GM18858 (cell line): ENCODE results near the gene SIRT2.
A peak's percentile ranks its signal among the peaks of the same experiment; 100 is the strongest.
"Not testable (repeated sequence)": the region's sequence is repeated elsewhere in the genome, so short reads cannot be mapped to it uniquely, and the experiment has no call there.

ENCODE experiments used
- ATAC-seq: cut with Tn5 transposase; IDR thresholded peaks from one replicate; pipeline ENCODE4 v1.9.1; 2021; ENCODE audit not compliant: unreplicated experiment

SIRT2 gene

DNA sequence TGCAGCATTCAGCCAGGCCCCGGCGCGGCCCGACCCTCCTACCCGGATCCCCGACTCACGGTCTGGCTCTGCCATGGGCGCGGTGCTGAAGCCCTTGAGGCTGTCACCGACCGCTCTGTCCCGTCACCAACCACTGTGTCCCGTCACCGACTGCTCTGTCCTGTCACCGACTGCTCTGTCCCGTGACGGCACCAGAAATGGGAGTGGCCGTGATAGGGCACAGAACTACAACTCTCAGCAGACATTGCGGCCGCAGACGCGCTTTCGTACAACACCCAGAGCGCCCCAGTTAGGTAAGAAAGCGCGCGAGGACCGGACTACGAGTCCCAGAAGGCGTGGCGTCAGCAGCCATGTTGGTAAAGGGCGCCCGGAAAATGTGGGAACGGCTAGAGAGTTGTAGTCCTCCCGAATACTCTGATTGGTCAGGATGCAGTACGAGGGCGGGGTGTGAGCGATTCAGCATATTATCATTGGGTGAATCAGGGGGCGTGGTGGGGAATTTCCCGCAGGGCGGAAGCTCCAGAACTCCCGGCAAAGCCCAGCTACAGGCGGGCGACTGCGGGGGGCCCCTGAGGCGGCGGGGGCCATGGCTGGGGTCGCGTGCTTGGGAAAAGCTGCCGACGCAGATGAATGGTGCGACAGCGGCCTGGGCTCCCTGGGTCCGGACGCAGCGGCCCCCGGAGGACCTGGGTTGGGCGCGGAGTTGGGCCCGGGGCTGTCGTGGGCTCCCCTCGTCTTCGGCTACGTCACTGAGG is at the start of gene SIRT2, which contains the start of gene NFKBIB:
TSS of gene SIRT2 (minus strand) at position 172 of the 755 bp plus-strand sequence. CDS start at position 75, 97 bp downstream.
TSS of gene NFKBIB (plus strand) at position 523 of the 755 bp plus-strand sequence. CDS start at position 587, 64 bp downstream.
- peak; percentile 83 for ATAC-seq

DNA sequence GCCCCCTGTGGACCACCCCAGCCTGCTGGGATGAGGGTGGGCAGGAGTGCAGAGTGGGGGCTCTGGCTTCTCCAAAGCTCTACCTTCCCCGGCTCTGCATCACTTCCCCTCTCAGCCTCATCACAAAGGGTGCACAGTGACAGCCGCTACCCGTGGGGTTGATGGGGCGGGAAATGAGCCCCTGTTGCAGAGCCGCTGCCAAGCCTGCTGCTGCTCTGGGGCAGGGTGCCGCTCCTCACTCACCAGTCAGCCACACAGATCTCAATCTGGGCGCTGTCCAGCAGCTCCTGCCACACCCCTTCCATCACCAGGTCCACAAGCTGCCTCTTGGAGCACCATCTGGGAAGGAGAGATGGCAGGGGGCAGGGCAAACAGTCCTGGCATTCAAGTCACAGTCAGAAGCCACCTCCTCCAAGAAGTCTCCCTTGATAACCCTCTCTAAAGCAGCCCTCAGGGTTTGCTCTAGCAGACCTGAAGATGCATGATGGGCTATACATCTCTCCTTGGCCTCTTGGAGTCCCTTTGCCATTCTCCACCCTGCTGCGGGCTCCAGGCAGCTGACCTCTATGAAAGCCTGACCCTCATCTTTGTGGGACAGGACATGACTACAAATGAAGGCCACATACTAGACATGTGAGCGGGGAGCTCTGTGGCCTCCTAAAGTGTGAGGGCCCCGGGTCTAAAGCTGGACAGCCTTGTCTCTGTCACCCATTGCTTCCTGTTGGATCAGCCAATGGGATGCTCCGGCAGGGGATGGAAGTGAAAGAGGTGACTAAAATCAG is 47.0 kb upstream of the SIRT2 start:
- ATAC-seq, result no peak

DNA sequence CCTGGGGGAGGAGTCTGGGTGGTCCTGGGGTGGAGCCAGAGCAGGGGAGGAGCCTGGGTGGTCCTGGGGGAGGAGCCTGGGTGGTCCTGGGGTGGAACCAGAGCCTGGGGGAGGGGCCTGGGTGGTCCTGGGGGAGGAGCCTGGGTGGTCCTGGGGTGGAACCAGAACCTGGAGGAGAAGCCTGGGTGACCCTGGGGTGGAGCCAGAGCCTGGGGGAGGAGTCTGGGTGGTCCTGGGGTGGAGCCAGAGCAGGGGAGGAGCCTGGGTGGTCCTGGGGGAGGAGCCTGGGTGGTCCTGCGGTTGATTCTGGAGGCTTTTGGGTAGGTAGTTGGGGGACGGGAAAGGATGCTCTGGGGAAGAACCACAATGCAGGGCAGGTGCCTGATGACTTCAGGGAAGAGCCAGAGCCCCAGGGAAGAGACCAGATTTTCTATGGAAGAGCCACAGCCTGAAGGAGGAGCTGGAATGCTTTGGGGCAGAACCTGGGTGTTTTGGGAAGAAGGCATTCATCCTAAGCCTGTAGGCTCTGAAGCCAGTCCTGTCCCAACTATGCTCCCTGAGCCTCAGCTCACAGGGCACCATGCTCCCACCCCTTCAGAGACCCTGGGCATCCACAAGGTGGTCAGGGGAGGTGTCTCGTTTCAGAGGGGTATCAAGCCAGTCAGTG is 46.3 kb upstream of the SIRT2 start:
- no peak for ATAC-seq

DNA sequence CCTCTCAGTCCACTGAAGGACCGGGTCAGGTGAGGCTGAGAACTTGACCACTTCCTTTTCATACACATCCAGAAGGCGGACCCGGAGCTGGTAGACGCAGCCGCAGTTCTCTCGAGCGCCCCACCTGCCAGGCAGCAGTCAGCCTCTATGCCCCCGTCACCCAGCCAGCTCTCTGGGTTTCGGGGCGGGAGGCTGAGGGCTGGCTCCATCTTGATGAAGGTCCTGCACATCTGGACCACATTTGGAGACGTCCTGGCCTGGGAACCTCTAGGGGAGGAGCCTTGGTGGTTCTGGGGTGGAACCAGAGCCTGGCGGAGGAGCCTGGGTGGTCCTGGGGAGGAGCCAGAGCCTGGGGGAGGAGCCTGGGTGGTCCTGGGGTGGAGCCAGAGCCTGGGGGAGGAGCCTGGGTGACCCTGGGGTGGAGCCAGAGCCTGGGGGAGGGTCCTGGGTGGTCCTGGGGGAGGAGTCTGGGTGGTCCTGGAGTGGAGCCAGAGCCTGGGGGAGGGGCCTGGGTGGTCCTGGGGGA is 45.6 kb upstream of the SIRT2 start:
- no peak for ATAC-seq

DNA sequence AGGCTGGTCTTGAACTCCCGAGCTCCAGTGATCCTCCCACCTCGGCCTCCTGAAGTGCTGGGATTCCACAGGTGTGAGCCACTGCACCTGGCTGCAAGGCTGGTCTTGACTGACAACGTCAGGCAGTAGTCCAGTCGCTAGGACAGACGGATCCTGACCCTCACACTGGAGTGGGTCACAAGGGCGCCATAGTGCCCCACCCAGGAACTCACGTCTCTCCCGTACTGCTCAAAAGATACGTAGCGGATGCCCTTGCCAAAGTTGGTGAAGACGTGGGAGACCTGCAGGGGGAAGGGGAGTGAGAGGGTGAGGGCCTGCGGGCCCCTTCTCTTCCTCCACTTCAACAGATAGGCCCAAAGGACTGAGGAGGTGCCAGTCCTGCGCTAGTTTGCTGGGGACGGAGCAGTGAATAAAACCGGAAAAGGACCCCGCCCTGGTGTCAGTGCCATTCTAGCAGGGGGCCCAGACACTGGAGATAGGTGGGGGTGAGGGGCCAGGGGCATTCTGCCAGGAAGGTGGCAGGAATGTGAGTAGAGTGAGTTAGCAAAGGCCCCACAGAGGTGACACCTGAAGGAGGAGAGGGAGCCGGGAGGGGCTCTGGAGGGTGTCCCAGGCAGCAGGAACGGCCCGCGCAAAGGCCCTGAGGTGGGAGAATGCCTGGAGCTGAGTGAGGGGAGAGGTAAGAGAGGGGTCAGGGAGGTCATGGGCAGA is 43.2 kb upstream of the SIRT2 start:
- no peak for ATAC-seq

DNA sequence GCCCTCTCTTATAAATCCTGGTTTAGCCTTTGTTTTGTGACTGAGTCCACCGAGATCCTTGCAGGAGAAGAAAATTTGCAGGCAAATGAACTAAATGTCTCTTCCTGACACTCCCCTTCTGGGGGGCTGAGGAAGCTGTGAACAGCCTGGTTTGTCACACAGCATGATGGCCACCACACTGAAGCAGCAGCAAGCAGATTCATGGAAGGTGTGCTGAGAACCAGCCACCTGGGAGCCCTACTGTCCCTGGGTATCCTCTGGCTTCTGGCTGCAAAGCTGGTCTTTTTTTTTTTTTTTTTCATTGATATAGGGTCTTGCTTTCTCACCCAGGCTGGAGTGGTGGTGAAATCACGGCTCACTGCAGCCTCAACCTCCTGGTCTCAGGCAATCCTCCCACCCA is 42.6 kb upstream of the SIRT2 start:
- no peak for ATAC-seq

DNA sequence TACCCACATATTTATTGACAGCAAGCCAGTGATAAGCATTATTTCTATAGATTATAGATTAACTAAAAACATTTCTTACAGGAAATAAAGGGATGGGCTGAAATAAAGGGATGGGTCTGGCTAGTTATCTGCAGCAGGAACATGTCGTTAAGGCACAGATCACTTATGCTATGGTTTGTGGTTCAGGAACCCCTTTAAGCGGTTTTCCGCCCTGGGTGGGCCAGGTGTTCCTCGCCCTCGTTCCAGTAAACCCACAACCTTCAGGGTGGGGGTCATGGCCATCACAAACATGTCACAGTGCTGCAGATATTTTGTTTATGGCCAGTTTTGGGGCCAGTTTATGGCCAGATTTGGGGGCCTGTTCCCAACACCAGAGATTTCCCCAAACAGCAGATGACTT is 42.0 kb upstream of the SIRT2 start:
- ATAC-seq, result not testable (repeated sequence)

DNA sequence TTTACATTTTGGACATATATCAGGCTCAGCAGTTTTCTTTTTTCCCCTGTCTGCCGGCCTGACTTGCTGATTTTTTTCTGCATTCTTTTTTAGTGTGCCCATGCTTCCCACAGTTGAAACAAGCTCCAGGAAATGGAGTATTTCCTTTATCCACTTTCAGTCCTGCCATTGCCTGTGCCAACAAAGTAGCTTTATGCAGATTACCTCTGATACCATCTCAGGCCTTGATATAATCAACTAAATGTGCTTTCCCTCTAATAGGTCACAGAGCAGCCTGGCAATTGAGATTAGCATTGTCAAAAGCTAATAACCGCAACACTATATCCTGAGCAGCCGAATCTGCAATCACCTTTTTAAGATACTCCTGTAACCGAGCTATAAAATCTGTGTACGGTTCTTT is 40.5 kb upstream of the SIRT2 start:
- no peak for ATAC-seq

DNA sequence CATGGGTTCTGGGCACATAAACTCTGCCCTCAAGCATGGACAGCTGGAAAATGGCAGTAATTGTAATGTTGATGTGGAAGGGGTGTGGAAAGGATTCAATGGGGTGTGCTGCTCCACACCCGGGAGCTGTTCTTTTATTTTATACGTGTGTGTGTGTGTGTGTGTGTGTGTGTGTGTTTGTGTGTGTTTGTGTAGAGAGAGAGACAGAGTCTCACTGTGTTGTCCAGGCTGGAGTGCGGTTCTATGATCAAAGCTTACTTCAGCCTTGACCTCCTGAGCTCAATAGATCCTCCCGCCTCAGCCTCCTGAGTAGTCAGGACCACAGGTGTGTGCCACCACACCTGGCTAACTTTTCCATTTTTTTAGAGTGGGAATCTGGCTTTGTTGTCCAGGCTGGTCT is 34.1 kb upstream of the SIRT2 start:
- ATAC-seq, result no peak

DNA sequence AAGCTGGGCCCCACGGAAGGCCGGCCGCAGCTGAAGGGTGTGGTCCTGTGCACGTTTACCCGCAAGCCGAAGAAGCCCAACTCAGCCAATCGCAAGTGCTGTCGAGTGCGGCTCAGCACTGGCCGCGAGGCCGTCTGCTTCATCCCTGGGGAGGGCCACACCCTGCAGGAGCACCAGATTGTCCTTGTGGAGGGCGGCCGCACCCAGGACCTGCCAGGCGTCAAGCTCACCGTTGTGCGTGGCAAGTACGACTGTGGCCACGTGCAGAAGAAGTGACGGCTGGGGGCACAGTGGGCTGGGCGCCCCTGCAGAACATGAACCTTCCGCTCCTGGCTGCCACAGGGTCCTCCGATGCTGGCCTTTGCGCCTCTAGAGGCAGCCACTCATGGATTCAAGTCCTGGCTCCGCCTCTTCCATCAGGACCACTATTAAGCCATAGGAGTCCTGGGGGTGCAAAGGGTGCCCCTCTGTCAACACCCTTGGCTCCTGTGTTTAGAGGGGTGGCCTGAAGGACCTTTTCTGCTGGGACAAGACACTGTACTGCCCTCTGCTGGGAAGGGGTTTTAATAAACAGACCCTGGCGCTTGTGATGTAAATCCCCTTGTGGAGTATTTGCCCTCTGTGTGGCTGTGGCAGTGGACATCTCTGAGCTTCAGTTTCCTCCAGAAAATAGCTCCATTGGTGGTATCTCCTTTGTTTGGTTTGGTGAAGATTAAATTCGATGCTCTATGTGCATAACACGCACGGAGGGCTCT is 33.2 kb upstream of the SIRT2 start:
- no peak for ATAC-seq

DNA sequence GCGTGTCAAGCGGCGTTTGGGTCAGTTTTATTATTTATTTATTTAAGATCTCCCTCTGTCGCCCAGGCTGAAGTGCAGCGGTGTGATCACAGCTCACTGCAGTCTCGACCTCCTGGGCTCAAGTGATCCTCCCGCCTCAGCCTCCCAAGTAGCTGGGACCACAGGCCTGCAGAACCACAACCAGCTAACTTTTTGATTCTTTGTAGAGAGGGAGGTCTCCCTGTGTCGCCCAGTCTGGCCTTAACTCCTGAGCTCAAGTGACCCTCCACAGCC is 32.0 kb upstream of the SIRT2 start:
- no peak for ATAC-seq

DNA sequence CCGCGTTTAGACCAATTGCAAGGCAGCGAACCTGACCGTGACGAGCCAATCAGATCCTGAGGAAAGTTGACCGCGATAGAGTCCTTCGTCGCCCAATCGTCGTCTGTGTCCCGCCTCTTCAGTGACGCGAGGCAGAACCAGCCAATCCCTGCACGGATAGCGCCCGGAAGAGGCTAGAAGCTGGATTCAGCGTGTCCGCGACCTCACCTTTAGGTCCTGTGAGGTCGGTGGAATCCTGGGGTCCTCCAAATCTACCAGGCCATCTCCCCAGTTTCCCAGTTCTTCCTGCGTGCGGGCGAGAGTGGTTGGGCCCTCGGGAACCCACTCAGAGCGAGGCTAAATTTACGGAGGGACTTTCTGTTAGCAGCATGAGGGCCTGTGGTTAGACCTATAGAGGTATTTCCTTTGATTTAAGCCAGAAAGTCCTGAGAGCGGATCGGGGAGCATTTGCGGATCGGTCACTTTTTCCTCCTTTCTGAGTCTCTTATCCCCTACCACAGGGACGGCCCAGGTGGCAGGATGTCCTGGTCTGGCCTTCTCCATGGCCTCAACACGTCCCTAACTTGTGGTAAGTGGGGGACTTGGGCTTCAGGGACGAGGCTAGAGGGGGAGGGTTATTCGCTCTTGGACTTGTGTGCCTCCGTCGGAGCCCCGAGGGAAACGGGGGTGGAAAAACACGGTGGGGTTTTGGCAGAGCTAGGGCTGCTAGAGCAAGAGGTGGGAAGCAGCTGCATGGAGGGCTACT is 31.5 kb upstream of the SIRT2 start, which contains the start of gene MRPS12:
TSS of gene MRPS12 (plus strand) at position 169 of the 745 bp plus-strand sequence. CDS start at position 520, 351 bp downstream.
- peak; percentile 80 for ATAC-seq

DNA sequence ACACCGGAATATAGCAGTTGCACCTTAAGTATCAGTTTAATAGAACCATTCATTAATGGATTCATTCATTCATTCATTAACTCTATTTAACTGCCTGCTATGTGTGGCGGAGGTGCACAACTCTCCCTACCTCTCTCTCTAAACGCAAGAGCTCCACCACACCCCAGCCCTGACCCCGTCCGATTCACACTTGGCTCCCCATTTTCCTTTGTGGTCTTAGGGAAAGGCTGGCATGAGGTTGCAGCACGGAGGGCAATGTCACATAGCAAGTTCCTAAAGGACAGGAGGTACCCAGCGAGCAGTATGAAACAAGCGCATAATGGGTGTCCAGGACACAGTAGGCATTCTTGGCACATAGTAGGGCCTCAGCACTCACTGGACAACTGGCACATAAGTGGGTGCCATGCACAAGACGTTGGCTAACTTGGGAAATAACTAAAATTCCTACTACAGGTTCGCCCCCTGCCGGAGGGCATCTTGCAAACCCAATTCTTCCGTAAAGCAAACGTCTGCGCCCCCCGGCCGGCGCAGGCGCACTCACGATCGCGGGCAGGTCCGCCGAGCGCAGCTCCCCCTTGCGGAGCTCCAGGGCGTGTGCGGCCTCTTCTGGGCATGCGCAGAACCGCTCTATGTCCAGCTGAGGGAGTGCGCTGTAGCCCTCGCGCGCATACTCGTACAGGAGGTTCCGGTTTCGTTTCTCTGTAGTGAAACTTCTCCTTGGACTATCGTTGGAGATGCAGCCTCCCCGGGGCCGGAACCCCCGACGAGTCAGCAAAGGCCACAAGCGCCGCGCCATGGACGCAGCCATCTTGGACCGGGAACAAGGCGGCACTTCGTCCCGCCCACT is 30.7 kb upstream of the SIRT2 start, which contains the start of gene SARS2:
TSS of gene SARS2 (minus strand) at position 835 of the 847 bp plus-strand sequence. CDS start at position 808, 27 bp downstream.
- ATAC-seq, result peak; percentile 56

DNA sequence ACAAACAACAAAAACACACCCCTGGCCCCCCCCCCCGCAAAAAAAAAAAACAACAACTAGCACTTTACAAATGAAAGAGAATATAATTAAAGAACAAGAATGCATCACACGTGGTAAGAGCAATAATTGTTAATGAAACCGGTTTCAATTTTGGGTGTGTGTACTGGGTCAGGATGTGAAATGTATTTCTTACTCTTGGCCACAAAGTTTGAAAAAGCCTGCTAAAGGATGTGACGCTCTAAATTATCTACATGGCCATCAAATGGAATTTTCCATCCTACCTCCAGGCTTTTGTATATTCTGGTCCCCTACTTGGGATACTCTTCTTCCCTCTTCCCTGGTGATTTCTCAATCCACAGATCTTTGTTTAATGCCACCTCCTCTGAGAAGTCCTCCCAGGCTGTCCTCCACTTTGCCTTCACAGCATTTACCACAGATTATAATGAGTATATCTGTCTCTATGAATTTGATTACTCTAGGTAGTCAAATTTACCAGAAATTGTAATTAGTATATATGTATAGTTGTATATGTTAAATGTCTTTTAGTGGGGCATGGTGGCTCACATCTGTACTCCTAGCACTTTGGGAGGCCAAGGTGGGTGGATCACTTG is 29.1 kb upstream of the SIRT2 start:
- no peak for ATAC-seq

DNA sequence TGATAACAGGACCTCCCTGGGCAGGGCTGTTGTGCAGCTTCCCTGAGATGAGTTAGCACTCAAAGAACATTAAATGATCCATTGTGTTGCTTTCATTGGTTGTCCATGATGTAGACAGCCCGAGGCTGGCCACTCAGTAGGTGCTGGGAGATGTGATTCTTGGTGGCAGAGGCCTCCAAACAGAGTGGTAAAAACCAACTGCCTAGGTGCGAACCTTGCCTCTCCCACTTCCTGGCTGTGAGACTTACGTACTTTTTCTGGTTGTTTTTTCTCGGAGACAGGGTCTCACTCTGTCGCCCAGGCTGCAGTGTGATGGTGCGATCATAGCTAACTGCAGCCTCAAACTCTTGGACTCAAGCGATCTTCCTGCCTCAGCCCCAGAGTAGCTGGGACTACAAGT is 25.0 kb upstream of the SIRT2 start:
- ATAC-seq, result no peak

DNA sequence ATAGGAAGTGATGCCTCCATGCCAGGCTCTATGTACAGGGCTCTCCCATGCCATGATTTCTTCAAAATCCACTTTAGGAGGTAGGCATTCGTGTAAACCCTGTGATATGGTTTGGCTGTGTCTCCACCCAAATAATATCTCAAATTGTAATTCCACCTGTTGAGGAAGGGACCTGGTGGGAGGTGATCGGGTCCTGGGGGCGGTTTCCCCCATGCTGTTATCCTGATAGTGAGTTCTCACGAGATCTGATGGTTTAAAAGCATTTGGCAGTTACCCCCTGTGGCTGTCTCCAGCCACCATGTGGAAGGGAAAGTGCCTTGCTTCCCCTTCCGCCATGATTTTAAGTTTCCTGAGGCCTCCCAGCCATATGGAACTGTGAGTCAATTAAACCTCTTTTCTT is 23.1 kb upstream of the SIRT2 start:
- no peak for ATAC-seq

DNA sequence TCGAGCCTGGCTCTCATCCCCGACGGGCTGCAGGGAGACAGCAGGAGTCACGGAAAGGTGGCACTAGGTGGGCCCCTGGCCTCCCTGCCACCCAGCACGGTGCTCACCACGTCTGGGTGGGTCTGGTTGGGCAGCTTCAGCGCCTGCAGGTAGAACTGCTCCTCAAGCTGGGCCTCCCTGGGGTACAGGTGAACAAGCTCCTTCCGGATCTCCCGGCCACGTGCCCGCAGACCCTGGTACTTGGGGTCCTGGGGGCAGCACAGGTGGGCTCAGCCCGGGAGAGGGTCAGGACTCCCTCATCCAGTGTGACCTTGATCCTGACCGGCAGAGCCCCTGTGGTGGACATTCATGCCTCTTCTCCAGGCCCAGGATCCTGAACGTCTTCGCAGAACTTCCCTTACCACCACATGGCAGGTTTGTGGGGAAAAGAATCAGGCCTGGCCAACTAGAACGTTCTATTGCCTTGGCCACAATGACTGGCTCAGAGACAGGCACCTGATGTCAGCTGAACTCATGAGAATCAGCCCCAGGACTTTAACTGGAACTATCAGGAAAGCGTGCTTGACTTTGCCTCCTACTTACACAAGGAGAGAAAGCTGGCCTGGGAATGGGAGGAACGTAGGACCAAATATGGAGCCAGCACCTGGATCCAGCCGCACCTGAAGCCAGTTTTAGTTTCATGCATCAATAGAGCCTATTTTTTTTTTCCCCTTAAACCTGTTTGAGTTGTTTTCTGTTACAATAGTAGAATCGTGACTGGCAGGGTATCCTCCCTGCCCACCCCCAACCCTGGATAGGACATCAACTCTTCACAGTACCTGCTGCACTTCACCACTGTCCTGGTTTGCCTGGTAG is 22.2 kb upstream of the SIRT2 start:
- ATAC-seq, result no peak
